Stimulated activated memory B cell treated with anti-CD40 and anti-IgM and Interleukin-4, amounts not matched to agents 10 μg/mL and 1 μg/mL and 100 μg/mL, for 72 hours (primary cell): ENCODE data around the gene CD247.
A peak's percentile ranks its signal among the peaks of the same experiment; 100 is the strongest.

Source experiments
- ATAC-seq: fragments of 150-1000 bp; cut with Tn5 transposase; 2 replicates; pipeline ENCODE4 v1.10.0; 2021
- H3K27ac Mint-ChIP-seq: one replicate; pipeline ENCODE4 v1.8.0; 2022; ENCODE audit warnings: mild to moderate bottlenecking, mixed read lengths
- H3K27me3 Mint-ChIP-seq: one replicate; pipeline ENCODE4 v1.8.0; 2022; ENCODE audit warnings: mixed read lengths
- H3K36me3 Mint-ChIP-seq: one replicate; pipeline ENCODE4 v1.8.0; 2022; ENCODE audit warnings: mixed read lengths
- H3K4me1 Mint-ChIP-seq: one replicate; pipeline ENCODE4 v1.8.0; 2022; ENCODE audit warnings: mixed read lengths
- H3K4me3 Mint-ChIP-seq: one replicate; pipeline ENCODE4 v1.8.0; 2022; ENCODE audit warnings: mild to moderate bottlenecking, moderate library complexity, mixed read lengths
- H3K9me3 Mint-ChIP-seq: one replicate; pipeline ENCODE4 v1.8.0; 2022; ENCODE audit warnings: mixed read lengths

CD247 gene

GRCh38 chr1:167469280-167469965, 48.9 kb downstream of the CD247 start:
- no peaks in the 10 kb centered on the region for H3K4me1 Mint-ChIP-seq
- no peak overlapping the region for H3K27ac Mint-ChIP-seq
- H3K4me3 Mint-ChIP-seq: no peak overlapping the region
- H3K36me3 Mint-ChIP-seq: no peaks in the 10 kb centered on the region
- ATAC-seq: no peak
- peaks cover 13% of the 10 kb centered on the region for H3K27me3 Mint-ChIP-seq
- H3K9me3 Mint-ChIP-seq: no peaks in the 10 kb centered on the region

GRCh38 chr1:167467752-167468151, 50.6 kb downstream of the CD247 start:
- Mint-ChIP-seq H3K27me3 (no peaks in the 10 kb centered on the region), H3K4me1 (no peaks in the 10 kb centered on the region), H3K27ac (no peak overlapping the region), H3K9me3 (no peaks in the 10 kb centered on the region), H3K36me3 (no peaks in the 10 kb centered on the region), H3K4me3 (no peak overlapping the region)
- no peak for ATAC-seq

GRCh38 chr1:167467126-167467710, 51.1 kb downstream of the CD247 start:
- H3K4me1 Mint-ChIP-seq: no peaks in the 10 kb centered on the region
- H3K4me3 Mint-ChIP-seq: no peak overlapping the region
- H3K36me3 Mint-ChIP-seq: no peaks in the 10 kb centered on the region
- H3K27ac Mint-ChIP-seq: no peak overlapping the region
- H3K9me3 Mint-ChIP-seq: no peaks in the 10 kb centered on the region
- ATAC-seq: no peak
- H3K27me3 Mint-ChIP-seq: no peaks in the 10 kb centered on the region

DNA sequence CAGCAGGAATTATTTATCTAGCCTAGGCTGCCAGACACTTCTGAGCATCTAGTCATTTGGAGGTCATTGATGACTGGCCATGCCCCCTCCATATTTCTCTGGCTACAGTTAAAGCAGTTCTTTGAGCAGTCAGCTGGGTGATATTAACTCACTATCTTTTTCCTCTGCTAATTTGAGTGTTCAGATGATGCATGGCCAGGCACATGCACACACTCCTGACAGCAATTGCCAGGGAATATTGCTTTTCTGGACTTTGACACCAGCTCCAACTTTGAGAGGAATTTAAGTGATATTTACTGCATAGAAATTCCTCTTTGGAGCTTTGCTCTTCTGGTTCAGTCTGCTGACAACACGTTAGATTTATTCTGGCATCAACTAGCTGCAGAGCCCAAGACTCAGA, 52.6 kb downstream of the CD247 start:
- ATAC-seq: no peak
- Mint-ChIP-seq H3K36me3 (no peaks in the 10 kb centered on the region), H3K4me1 (no peaks in the 10 kb centered on the region), H3K27me3 (no peaks in the 10 kb centered on the region), H3K9me3 (no peaks in the 10 kb centered on the region), H3K4me3 (no peak overlapping the region), H3K27ac (no peak overlapping the region)

DNA sequence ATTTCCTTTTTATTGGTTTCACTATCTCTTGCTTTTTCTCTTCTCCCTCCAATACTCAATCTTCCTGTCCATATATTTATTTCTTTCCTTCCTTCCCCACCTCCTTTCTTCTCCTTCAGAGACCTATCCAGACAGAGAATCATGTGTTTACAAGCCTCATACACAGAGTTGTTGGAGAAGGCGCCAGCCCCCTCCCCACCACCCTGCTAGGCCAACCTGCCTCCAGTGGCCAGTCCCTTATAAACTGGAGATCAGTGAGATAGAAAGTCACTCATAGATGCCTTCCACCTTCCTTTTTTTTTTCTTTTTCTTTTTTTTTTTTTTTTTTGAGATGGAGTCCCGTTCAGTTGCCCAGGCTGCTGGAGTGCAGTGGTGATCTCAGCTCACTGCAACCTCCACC, 53.3 kb downstream of the CD247 start:
- Mint-ChIP-seq H3K9me3 (no peaks in the 10 kb centered on the region), H3K27me3 (no peaks in the 10 kb centered on the region), H3K36me3 (no peaks in the 10 kb centered on the region), H3K27ac (no peak overlapping the region), H3K4me1 (no peaks in the 10 kb centered on the region), H3K4me3 (no peak overlapping the region)
- no peak for ATAC-seq

DNA sequence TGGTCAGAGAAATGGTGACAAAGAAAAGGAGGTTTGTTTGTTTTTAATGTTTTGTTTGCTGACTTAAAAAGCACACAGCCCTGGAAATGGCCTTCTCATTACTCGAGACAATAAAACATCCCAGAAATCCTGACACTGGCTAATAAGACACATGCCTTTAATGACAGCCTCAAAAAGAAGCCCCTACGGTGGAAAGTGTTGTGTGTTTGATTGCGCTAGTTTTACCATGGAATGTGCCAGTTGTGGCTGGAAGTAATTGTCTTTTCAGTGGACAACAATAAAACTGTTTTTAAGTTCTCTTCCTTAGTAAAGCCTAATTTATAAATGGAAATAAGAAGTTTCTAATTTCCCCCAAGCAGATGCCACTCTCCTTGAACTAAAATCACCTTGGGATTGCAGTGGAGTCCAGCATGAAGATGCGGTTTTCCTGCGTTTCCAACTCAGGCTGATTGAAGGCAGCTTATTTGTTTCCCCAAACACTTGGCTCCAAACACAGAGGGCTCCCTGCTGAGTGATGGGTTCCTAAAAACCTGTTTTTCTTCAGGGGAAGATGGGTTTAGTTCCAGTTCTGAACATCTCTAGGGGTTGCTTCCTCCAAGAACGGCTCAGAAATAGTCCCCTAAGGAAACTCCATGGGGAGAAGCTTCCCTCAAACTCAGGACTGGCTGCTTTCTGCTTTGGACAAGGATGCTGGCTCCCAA, 54.3 kb downstream of the CD247 start:
- no peak overlapping the region for H3K27ac Mint-ChIP-seq
- H3K4me1 Mint-ChIP-seq: no peaks in the 10 kb centered on the region
- H3K4me3 Mint-ChIP-seq: no peak overlapping the region
- ATAC-seq: no peak
- H3K27me3 Mint-ChIP-seq: no peaks in the 10 kb centered on the region
- H3K9me3 Mint-ChIP-seq: no peaks in the 10 kb centered on the region
- H3K36me3 Mint-ChIP-seq: no peaks in the 10 kb centered on the region

- Mint-ChIP-seq H3K27me3 (no peaks in the 10 kb centered on the region), H3K27ac (no peak overlapping the region), H3K4me3 (no peak overlapping the region), H3K4me1 (no peaks in the 10 kb centered on the region), H3K36me3 (no peaks in the 10 kb centered on the region), H3K9me3 (no peaks in the 10 kb centered on the region)
- ATAC-seq: no peak
Measured at GRCh38 chr1:167463080-167463479, 55.2 kb downstream of the CD247 start.

DNA sequence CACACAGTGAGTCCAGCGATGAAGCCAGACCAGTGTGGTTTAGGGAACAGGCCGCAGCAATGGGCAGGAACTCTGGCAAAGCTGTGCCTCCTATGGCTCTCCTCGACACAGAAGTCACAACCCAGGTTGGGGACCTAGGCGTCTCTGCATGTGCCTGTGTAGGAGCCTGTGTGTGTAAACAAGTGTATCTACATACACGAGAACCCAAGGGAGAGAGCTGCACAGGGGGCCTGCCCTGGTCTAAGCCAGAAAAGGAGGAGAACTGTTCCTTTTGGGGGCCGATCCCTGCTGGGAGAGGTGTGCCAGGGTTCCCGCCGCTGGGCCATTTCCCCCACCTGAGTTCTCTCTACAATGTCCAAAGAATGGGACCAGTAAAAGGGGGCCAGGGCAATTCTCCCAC, 56.0 kb downstream of the CD247 start:
- Mint-ChIP-seq H3K4me3 (no peak overlapping the region), H3K36me3 (no peaks in the 10 kb centered on the region), H3K27me3 (no peaks in the 10 kb centered on the region), H3K9me3 (no peaks in the 10 kb centered on the region), H3K27ac (no peak overlapping the region), H3K4me1 (no peaks in the 10 kb centered on the region)
- ATAC-seq: no peak

GRCh38 chr1:167460836-167461235, 57.5 kb downstream of the CD247 start:
- H3K4me3 Mint-ChIP-seq: no peak overlapping the region
- no peak overlapping the region for H3K27ac Mint-ChIP-seq
- H3K36me3 Mint-ChIP-seq: no peaks in the 10 kb centered on the region
- peaks cover 7% of the 10 kb centered on the region for H3K4me1 Mint-ChIP-seq
- H3K27me3 Mint-ChIP-seq: no peaks in the 10 kb centered on the region
- no peaks in the 10 kb centered on the region for H3K9me3 Mint-ChIP-seq
- no peak for ATAC-seq

GRCh38 chr1:167457936-167458584, 60.3 kb downstream of the CD247 start:
- H3K4me1 Mint-ChIP-seq: peaks cover 13% of the 10 kb centered on the region

DNA sequence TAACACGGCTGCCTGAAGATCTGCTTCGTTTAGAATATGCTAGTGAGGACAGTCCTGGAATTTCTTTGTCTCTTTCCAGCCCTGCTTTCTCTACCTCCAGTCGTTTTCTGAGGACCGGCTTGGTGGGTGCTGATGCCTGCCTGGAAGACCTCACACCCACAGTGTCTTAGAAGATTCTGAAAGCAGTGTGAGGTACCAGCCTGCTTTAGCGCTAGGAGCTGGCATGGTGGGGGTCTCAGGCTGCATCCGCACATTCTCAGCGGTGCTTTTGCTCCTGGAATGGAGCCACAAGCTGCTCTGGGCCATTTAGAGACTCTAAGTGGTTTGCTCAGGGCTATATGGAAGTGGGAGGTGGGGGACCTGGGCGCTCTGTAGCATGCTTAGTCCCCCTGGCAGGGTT, 61.4 kb downstream of the CD247 start:
- no peaks in the 10 kb centered on the region for H3K27me3 Mint-ChIP-seq
- H3K36me3 Mint-ChIP-seq: no peaks in the 10 kb centered on the region
- no peak for ATAC-seq
- H3K4me1 Mint-ChIP-seq: peaks cover 13% of the 10 kb centered on the region
- H3K27ac Mint-ChIP-seq: no peak overlapping the region
- no peak overlapping the region for H3K4me3 Mint-ChIP-seq
- H3K9me3 Mint-ChIP-seq: no peaks in the 10 kb centered on the region

More at GRCh38 chr1:167457936-167458584, 60.3 kb downstream of the CD247 start:
- H3K27ac Mint-ChIP-seq: no peak overlapping the region
- no peaks in the 10 kb centered on the region for H3K9me3 Mint-ChIP-seq
- H3K36me3 Mint-ChIP-seq: no peaks in the 10 kb centered on the region
- no peaks in the 10 kb centered on the region for H3K27me3 Mint-ChIP-seq
- ATAC-seq: no peak
- H3K4me3 Mint-ChIP-seq: no peak overlapping the region

DNA sequence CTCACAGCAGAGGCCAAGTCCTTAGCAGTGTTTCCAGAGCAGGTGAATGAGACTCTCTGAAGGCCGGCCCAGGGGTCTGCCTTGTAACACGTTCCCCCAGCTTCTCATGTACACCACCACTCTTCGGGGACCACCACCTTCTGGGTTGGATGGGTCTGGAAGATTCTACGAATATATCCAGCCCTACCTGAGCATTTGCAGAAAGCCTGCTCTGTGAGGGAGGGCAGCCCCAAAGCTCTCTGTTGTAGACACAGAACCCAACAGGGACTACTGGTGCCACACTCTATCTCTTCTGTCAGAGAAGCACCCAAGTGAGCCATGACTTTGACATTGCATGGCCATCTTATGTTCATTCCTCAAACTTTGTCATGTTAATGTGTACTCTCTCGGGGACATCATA, 61.8 kb downstream of the CD247 start:
- ATAC-seq: no peak
- Mint-ChIP-seq H3K9me3 (no peaks in the 10 kb centered on the region), H3K4me1 (peaks cover 13% of the 10 kb centered on the region), H3K27me3 (no peaks in the 10 kb centered on the region), H3K36me3 (no peaks in the 10 kb centered on the region), H3K4me3 (peak overlapping the region; percentile 82), H3K27ac (peak overlapping the region; percentile 77)

DNA sequence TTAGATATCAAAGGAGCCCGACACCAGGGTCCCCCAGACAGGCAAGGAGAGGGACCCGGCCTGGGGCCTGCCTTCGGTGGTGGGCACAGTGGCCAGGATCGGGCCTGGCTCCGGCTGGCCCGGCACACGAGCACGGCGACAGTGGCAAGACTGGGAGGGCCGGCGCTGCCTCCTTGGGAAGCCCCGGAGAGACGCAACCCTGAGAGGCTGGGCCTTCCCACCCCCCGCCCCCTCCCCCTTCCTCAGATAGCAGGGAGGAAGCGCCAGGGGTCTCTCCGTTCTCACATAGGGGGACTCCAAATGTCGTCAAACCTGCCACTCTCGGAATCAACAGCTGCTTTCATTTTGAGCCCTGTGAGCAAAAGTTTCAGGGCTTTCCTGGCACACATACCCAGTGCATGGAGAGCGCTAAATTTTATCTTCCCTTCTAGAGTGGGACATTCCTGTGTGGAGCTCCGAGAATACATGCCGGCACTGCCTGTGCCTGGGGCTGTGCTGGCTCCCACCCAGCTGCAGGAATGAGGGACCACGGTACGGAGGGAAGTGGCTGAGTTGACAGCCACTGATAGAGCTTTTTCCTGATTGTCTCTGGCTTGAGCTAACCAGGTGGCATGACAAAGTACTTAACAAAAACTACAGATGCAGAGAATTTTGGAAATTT, 62.4 kb downstream of the CD247 start:
- Mint-ChIP-seq H3K36me3 (no peaks in the 10 kb centered on the region), H3K27me3 (no peaks in the 10 kb centered on the region)

GRCh38 chr1:167454894-167455785, 63.2 kb downstream of the CD247 start:
- H3K36me3 Mint-ChIP-seq: no peaks in the 10 kb centered on the region
- peaks cover 19% of the 10 kb centered on the region for H3K4me1 Mint-ChIP-seq

More for the DNA sequence above, 62.4 kb downstream of the CD247 start:
- H3K4me1 Mint-ChIP-seq: peaks cover 15% of the 10 kb centered on the region
- peak; percentile 70 for ATAC-seq
- no peaks in the 10 kb centered on the region for H3K9me3 Mint-ChIP-seq
- peak overlapping the region; percentile 82 for H3K4me3 Mint-ChIP-seq
- peak overlapping the region; percentile 77 for H3K27ac Mint-ChIP-seq

More at GRCh38 chr1:167454894-167455785, 63.2 kb downstream of the CD247 start:
- peak overlapping the region; percentile 77 for H3K27ac Mint-ChIP-seq
- H3K9me3 Mint-ChIP-seq: no peaks in the 10 kb centered on the region
- H3K4me3 Mint-ChIP-seq: peak overlapping the region; percentile 82
- no peaks in the 10 kb centered on the region for H3K27me3 Mint-ChIP-seq
- peak; percentile 82 for ATAC-seq
